HG03571 (cell line): ENCODE data around the gene PRX.
"Not testable (repeated sequence)": the region's sequence is repeated elsewhere in the genome, so short reads cannot be mapped to it uniquely, and the experiment has no call there.

Experiments used
- ATAC-seq: cut with Tn5 transposase; IDR thresholded peaks from one replicate; pipeline ENCODE4 v1.9.1; 2021; ENCODE audit not compliant: unreplicated experiment

PRX gene

GRCh38 chr19:40392894-40393517, 20.2 kb downstream of the PRX start:
- no peak for ATAC-seq

DNA sequence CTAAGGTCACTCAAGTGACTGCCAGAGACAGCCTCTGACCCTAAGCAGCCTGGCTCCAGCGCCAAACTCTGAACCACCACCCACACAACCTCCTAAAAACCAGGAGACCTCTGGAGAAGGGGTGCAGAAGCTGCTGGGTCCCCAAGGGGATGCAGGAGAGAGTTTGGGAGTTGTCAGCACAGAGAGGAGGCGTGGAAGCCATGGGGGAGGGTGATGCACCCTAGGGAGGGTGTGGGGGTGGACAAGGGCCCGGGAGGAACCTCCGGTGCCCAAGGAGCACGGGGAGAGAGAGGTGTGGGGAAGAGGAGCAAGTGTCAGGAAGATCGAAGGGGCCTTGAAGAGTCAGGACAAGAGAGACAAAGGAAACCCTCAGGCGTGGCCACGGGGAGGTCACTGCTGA, 21.1 kb downstream of the PRX start:
- no peak for ATAC-seq

- no peak for ATAC-seq
Measured at GRCh38 chr19:40390084-40390742, 23.0 kb downstream of the PRX start, which contains the start of gene HIPK4. HIPK4 (minus strand) TSS chr19:40390181; CDS start chr19:40389902, 279 bp downstream.

GRCh38 chr19:40389404-40390083, 23.6 kb downstream of the PRX start:
- no peak for ATAC-seq

DNA sequence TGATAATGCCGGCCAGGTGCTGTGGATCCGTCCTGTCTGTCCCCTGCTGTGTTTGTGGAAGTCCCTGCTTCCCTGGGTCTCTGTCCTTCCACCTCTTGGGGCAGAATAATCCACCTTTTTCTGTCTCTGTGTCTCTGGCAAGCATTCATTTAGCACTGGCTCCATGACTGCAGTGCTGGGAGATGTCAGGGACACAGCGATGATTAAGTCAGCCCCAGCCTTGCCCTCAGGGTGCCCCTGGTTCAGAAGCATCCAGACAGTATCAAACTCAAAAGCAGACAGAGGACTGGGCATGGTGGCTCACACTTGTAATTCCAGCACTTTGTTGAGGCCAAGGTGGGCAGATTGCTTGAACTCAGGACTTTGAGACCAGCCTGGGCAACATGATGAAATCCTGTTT, 24.7 kb downstream of the PRX start:
- no peak for ATAC-seq

- no peak for ATAC-seq
Measured at GRCh38 chr19:40387155-40387554, 26.0 kb downstream of the PRX start.

GRCh38 chr19:40383668-40384248, 29.4 kb downstream of the PRX start:
- no peak for ATAC-seq

- no peak for ATAC-seq
Measured at GRCh38 chr19:40381321-40381720, 31.9 kb downstream of the PRX start.

DNA sequence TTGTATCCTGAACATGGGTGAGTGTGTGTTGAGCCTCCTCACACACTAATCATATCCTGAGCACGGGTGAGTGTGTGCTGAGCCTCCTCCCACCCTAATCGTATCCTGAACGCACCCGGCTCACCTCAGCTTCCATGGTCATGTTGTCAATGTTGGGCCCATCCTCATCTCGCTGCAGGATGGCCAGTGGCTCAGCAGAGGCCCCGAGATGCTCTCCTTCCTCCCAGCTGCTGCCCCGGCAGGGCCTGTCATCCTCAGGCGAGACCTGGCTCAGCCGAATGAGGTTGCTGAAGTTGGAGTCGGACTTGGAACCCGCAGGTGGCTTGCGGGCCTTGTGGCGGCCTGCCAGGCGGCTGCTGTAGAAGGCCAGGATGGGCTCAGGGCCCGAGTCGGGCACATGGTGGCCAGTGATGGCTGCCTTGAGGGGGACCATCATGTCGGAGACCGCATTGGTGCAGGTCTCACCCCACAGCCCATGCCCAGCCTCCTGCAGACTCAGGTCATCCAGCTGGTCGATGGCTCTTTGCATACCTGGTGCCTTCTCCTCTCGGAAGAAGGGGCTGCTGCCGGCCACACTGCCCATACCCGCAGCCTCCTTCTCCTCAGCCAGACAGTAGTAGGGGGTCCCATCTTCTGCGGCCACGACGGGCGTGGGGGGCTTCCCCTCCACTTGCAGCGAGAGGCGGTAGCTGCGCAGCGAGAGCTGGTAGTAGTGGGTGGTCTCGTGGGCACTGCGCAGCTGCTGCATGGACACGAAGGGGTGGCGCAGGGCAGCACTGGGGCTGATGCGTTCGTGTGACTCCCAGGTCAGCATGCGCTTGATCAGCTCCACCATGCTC, 32.8 kb downstream of the PRX start:
- ATAC-seq = no peak

DNA sequence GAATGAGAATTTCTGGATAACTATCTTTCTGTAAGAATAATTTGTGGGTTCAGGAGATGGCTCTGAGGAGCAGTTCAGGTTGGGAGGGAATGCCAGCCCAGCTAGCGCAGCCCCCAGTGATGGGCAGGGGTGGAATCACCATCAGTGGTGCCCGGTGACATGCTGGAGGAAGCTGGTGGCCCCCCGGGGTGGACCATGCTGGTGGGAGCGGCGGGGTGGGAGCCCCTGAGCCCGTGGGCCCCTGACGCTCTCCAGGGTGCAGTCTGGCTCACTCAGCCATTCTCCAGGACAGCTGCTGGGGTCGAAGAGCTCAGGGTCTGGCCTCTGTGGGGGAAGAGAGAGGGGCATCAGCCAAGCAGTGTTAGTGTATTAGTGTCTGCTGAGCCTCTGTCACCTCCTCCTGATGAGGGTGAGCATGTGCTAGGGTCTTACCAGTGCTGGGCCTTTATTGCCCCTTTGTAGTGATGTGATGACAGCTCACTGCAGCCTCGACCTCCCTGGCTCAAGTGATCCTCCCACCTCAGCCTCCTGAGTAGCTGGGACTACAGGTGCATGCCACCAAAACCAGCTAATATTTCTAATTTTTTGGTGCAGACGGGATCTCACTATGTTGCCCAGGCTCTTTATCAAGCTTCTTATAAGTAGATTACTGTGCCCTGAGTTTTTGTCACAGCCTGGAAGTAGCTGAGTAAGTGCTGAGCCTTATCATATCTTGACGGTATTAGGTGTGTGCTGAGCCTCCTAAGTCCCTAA, 33.6 kb downstream of the PRX start:
- no peak for ATAC-seq

GRCh38 chr19:40378509-40378908, 34.7 kb downstream of the PRX start:
- no peak for ATAC-seq

- no peak for ATAC-seq
Measured at GRCh38 chr19:40377876-40378385, 35.2 kb downstream of the PRX start.

DNA sequence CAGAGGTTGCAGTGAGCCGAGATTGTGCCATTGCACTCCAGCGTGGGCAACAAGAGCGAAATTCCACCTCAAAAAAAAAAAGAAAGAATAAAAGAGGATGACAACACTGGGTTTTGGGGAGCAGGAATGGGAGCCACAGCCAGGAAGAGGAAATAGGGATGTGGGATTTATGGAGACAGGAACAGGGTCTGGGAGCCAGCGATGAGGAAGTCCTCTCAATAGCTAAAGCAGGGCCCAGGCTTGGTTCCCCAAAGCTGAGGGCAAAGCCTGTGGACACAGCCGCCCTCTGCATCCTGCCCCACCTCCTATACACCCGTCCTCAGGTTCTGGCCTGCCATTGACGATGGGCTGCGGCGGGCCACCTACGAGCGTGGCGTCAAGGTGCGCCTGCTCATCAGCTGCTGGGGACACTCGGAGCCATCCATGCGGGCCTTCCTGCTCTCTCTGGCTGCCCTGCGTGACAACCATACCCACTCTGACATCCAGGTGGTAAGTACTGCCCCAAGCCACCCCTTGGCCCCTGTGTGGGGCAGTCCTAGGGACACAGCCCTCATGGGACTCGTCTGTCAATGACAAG, 36.8 kb downstream of the PRX start:
- no peak for ATAC-seq

DNA sequence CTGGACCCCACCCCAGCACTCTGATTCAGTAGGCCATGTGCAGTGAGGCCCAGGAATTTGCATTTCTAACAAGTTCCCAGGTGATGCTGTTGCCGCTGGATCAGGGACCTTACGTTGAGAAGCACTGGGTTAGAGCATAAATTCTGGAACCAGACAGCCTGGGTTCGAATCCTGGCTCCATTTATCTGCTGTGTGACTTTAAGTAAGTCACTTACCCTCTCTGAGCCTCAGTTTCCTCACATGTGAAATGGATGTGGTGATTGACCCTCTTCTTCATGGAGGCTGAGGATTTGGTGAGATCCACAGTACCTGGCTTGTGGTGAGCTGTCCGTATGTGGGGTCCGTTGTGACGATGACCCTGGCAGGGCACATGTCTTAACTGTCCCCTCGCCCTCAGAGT, 39.1 kb downstream of the PRX start:
- ATAC-seq = no peak

- no peak for ATAC-seq
Measured at GRCh38 chr19:40371802-40372122, 41.4 kb downstream of the PRX start.

- no peak for ATAC-seq
Measured at GRCh38 chr19:40370997-40371801, 42.0 kb downstream of the PRX start.

- not testable (repeated sequence) for ATAC-seq
Measured at GRCh38 chr19:40370253-40370652, 42.9 kb downstream of the PRX start.

DNA sequence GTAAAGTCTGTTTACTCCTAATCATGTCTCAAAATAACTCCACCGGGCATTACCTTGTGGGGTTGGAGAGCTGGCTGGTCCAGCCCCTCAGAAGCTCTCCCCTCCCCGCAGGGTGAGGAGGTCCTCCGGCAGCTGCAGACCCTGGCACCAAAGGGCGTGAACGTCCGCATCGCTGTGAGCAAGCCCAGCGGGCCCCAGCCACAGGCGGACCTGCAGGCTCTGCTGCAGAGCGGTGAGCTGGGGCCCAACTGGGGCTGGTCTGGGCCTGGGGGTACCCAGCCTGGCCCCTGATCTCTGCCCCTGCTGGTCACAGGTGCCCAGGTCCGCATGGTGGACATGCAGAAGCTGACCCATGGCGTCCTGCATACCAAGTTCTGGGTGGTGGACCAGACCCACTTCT, 43.4 kb downstream of the PRX start:
- ATAC-seq = no peak
